GM12878 (cell line): ENCODE data around the gene GTSF1L. TPM values are rescaled to one million over a fixed set of nuclear protein-coding genes. Genes with fewer than 3 reads are reported as not detected.

Experiments used
- CHD4 ChIP-seq: fragments of 200-600 bp; sonication (generic); IDR thresholded peaks from 2 replicates; pipeline ENCODE4 v1.6.1; 2016; ENCODE audit warnings: mild to moderate bottlenecking
- CREB1 ChIP-seq: IDR thresholded peaks from 2 replicates; pipeline ENCODE4 v1.6.1; 2012; ENCODE audit warnings: low read depth, mild to moderate bottlenecking, inconsistent platforms
- CUX1 ChIP-seq: IDR thresholded peaks from 2 replicates; pipeline ENCODE4 v1.6.1; 2012; ENCODE audit warnings: improper control_type of control experiment, low read depth, low read length; ENCODE audit not compliant: insufficient replicate concordance
- E4F1 ChIP-seq: fragments of 450-650 bp; IDR thresholded peaks from 2 replicates; pipeline ENCODE4 v1.6.1; 2018; ENCODE audit warnings: borderline replicate concordance, mild to moderate bottlenecking; ENCODE audit not compliant: partially characterized antibody
- ESRRA ChIP-seq: IDR thresholded peaks from 2 replicates; pipeline ENCODE4 v1.6.1; 2012; ENCODE audit warnings: mild to moderate bottlenecking, low read length, improper control_type of control experiment
- HDAC2 ChIP-seq: fragments of 200-600 bp; sonication (generic); IDR thresholded peaks from 2 replicates; pipeline ENCODE4 v1.6.1; 2017
- HDAC6 ChIP-seq: fragments of 200-600 bp; sonication (generic); IDR thresholded peaks from one replicate; pipeline ENCODE4 v1.8.0; 2017; ENCODE audit warnings: antibody characterized with exemption; ENCODE audit not compliant: unreplicated experiment
- IKZF2 ChIP-seq, 2 experiments: fragments of 450-650 bp; IDR thresholded peaks; 2 replicates each; pipeline ENCODE4 v1.6.1; 2017; ENCODE audit warnings: mild to moderate bottlenecking in 2 of 2, moderate library complexity in 2 of 2
- IRF4 ChIP-seq: IDR thresholded peaks from 2 replicates; pipeline ENCODE4 v1.6.1; 2011; ENCODE audit warnings: low read depth, low read length
- KAT2A ChIP-seq: conservative IDR thresholded peaks from 2 replicates; pipeline ENCODE4 v1.6.1; 2011; ENCODE audit warnings: low read depth, low read length; ENCODE audit not compliant: control insufficient read depth
- NR2C1 ChIP-seq: fragments of 450-650 bp; IDR thresholded peaks from 2 replicates; pipeline ENCODE4 v1.6.1; 2017; ENCODE audit warnings: antibody characterized with exemption, mild to moderate bottlenecking, moderate library complexity
- POLR2AphosphoS2 ChIP-seq: IDR thresholded peaks from 2 replicates; pipeline ENCODE4 v1.6.1; 2011; ENCODE audit warnings: low read depth, mild to moderate bottlenecking, low read length, improper control_type of control experiment, moderate library complexity
- RB1 ChIP-seq: fragments of 450-650 bp; formaldehyde crosslinking; IDR thresholded peaks from 2 replicates; pipeline ENCODE4 v1.6.1; 2017; ENCODE audit warnings: mild to moderate bottlenecking, borderline replicate concordance
- SMC3 ChIP-seq: IDR thresholded peaks from 2 replicates; pipeline ENCODE4 v1.6.1; 2011; ENCODE audit warnings: low read length, improper control_type of control experiment, borderline replicate concordance
- USF2 ChIP-seq: IDR thresholded peaks from 2 replicates; pipeline ENCODE4 v1.6.1; 2011; ENCODE audit warnings: low read depth, low read length, improper control_type of control experiment, borderline replicate concordance
- YY1 ChIP-seq: IDR thresholded peaks from 2 replicates; pipeline ENCODE4 v1.6.1; 2011; ENCODE audit warnings: low read depth, mild to moderate bottlenecking, low read length
- ZZZ3 ChIP-seq: IDR thresholded peaks from 2 replicates; pipeline ENCODE4 v1.6.1; 2011; ENCODE audit warnings: low read depth; ENCODE audit not compliant: control insufficient read depth, insufficient read length
- polyA plus RNA-seq, 11 experiments: library from polyadenylated mRNA; depleted of rRNA in 4 of 11; unstranded in 6 of 11; stranded (reverse) in 5 of 11; fragments of >200 nt; fragmentation: Nextera tagmentation in 4 of 11; fragmentation: Illumina TruSeq in 1 of 11; extraction: Ambion mirVana in 4 of 11; extraction: Trizol in 1 of 11; gene quantifications; 1 replicate in 1 of 11; 2 replicates in 10 of 11; pipeline versions ENCODE4 v1.2.1 to v1.2.3, GENCODE V29; 2011 to 2016; ENCODE audit warnings: inconsistent platforms in 2 of 11, missing spikeins in 2 of 11, low read depth in 1 of 11
- total RNA-seq, 4 experiments: library from RNA; depleted of rRNA in 3 of 4; stranded (reverse); fragments of >200 nt in 3 of 4; fragmentation: Illumina TruSeq in 1 of 4; extraction: Trizol in 1 of 4; gene quantifications; 2 replicates each; pipeline versions ENCODE4 v1.2.1 to v1.2.3, GENCODE V29; 2013 to 2021
- TF ChIP-seq, protein P1 (sequence below): fragments of 450-650 bp; IDR thresholded peaks from 2 replicates; pipeline ENCODE4 v1.6.1; 2016; ENCODE audit warnings: mild to moderate bottlenecking
- TF ChIP-seq, protein P2 (sequence below): fragments of 450-650 bp; IDR thresholded peaks from 2 replicates; pipeline ENCODE4 v1.6.1; 2017; ENCODE audit warnings: low read depth, mild to moderate bottlenecking, moderate library complexity

GTSF1L gene
- total and polyA plus RNA-seq, 10 of the 15 experiments (the other 5 are each of a cell fraction or from before 2014, with no cell fraction given), result 0.56 to 2.4 (median 1.3) TPM

GRCh38 chr20:43752561-43753301 is 25.9 kb upstream of the GTSF1L start (continued):
- TF ChIP-seq USF2, result no peak; the same call in 1 of the 2 replicates
- no peak for TF ChIP-seq CUX1
- no peak for TF ChIP-seq NR2C1
- peak; percentile 99 for TF ChIP-seq IKZF2 (IDR thresholded peaks at IDR 0.05)
- TF ChIP-seq, protein P1, sequence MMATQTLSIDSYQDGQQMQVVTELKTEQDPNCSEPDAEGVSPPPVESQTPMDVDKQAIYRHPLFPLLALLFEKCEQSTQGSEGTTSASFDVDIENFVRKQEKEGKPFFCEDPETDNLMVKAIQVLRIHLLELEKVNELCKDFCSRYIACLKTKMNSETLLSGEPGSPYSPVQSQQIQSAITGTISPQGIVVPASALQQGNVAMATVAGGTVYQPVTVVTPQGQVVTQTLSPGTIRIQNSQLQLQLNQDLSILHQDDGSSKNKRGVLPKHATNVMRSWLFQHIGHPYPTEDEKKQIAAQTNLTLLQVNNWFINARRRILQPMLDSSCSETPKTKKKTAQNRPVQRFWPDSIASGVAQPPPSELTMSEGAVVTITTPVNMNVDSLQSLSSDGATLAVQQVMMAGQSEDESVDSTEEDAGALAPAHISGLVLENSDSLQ, result peak; percentile 12; the same call in 1 of the 2 replicates
- no peak for TF ChIP-seq ZZZ3
- TF ChIP-seq IRF4, result peak; percentile 92
- no peak for TF ChIP-seq CHD4
- no peak for TF ChIP-seq POLR2AphosphoS2
- no peak for TF ChIP-seq RB1
- TF ChIP-seq HDAC6, result no peak
- TF ChIP-seq YY1, result peak; percentile 65
- TF ChIP-seq, protein P2, sequence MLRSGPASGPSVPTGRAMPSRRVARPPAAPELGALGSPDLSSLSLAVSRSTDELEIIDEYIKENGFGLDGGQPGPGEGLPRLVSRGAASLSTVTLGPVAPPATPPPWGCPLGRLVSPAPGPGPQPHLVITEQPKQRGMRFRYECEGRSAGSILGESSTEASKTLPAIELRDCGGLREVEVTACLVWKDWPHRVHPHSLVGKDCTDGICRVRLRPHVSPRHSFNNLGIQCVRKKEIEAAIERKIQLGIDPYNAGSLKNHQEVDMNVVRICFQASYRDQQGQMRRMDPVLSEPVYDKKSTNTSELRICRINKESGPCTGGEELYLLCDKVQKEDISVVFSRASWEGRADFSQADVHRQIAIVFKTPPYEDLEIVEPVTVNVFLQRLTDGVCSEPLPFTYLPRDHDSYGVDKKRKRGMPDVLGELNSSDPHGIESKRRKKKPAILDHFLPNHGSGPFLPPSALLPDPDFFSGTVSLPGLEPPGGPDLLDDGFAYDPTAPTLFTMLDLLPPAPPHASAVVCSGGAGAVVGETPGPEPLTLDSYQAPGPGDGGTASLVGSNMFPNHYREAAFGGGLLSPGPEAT, result peak; percentile 92
- TF ChIP-seq KAT2A, result no peak
- no peak for TF ChIP-seq ESRRA
- TF ChIP-seq SMC3, result 0 out of 2 replicates have a peak, but pooled peaks have one; percentile 23
- peak; percentile 79 for TF ChIP-seq CREB1
- no peak for TF ChIP-seq E4F1
- TF ChIP-seq HDAC2, result no peak
